GM12878 (cell line): Measurements from ENCODE around the gene RPUSD2. TPM values are rescaled to one million over a fixed set of nuclear protein-coding genes. Genes with fewer than 3 reads are reported as not detected.

ENCODE experiments used
- DPF2 ChIP-seq: fragments of 450-650 bp; IDR thresholded peaks from 2 replicates; pipeline ENCODE4 v1.6.1; 2017; ENCODE audit warnings: mild to moderate bottlenecking
- FOXK2 ChIP-seq: fragments of 450-650 bp; IDR thresholded peaks from 2 replicates; pipeline ENCODE4 v1.6.1; 2017; ENCODE audit warnings: mild to moderate bottlenecking, moderate library complexity
- JUNB ChIP-seq: IDR thresholded peaks from 2 replicates; pipeline ENCODE4 v1.6.1; 2016; ENCODE audit warnings: antibody characterized with exemption, mild to moderate bottlenecking
- JUND ChIP-seq: IDR thresholded peaks from 2 replicates; pipeline ENCODE4 v1.6.1; 2012; ENCODE audit warnings: low read depth, mild to moderate bottlenecking, low read length, improper control_type of control experiment, moderate library complexity
- MTA2 ChIP-seq: fragments of 450-650 bp; IDR thresholded peaks from 2 replicates; pipeline ENCODE4 v1.6.1; 2016; ENCODE audit warnings: low read depth, mild to moderate bottlenecking, moderate library complexity
- SIX5 ChIP-seq: IDR thresholded peaks from 2 replicates; pipeline ENCODE4 v1.6.1; 2011; ENCODE audit warnings: mild to moderate bottlenecking, low read depth, low read length, moderate library complexity; ENCODE audit not compliant: severe bottlenecking
- ZZZ3 ChIP-seq: IDR thresholded peaks from 2 replicates; pipeline ENCODE4 v1.6.1; 2011; ENCODE audit warnings: low read depth; ENCODE audit not compliant: control insufficient read depth, insufficient read length
- polyA plus RNA-seq, 11 experiments: library from polyadenylated mRNA; depleted of rRNA in 4 of 11; unstranded in 6 of 11; stranded (reverse) in 5 of 11; fragments of >200 nt; fragmentation: Nextera tagmentation in 4 of 11; fragmentation: Illumina TruSeq in 1 of 11; extraction: Ambion mirVana in 4 of 11; extraction: Trizol in 1 of 11; gene quantifications; 1 replicate in 1 of 11; 2 replicates in 10 of 11; pipeline versions ENCODE4 v1.2.1 to v1.2.3, GENCODE V29; 2011 to 2016; ENCODE audit warnings: inconsistent platforms in 2 of 11, missing spikeins in 2 of 11, low read depth in 1 of 11
- total RNA-seq, 4 experiments: library from RNA; depleted of rRNA in 3 of 4; stranded (reverse); fragments of >200 nt in 3 of 4; fragmentation: Illumina TruSeq in 1 of 4; extraction: Trizol in 1 of 4; gene quantifications; 2 replicates each; pipeline versions ENCODE4 v1.2.1 to v1.2.3, GENCODE V29; 2013 to 2021
- TF ChIP-seq, protein P1 (sequence below): fragments of 450-650 bp; IDR thresholded peaks from 2 replicates; pipeline ENCODE4 v1.6.1; 2017; ENCODE audit warnings: mild to moderate bottlenecking, moderate library complexity
- TF ChIP-seq, protein P2 (sequence below): fragments of 450-650 bp; IDR thresholded peaks from 2 replicates; pipeline ENCODE4 v1.6.1; 2018; ENCODE audit warnings: mild to moderate bottlenecking, low read depth, moderate library complexity; ENCODE audit not compliant: partially characterized antibody
- TF ChIP-seq, protein P3 (sequence below): fragments of 150-350 bp; IDR thresholded peaks from 2 replicates; pipeline ENCODE4 v1.6.1; 2016; ENCODE audit warnings: low read depth, low read length
- TF ChIP-seq, protein P4 (sequence below): IDR thresholded peaks from 2 replicates; pipeline ENCODE4 v1.6.1; 2011; ENCODE audit warnings: borderline replicate concordance, low read depth, mild to moderate bottlenecking, moderate library complexity, mixed read lengths, low read length; ENCODE audit not compliant: insufficient read depth; ENCODE audit errors: extremely low read length
- TF ChIP-seq, protein P5 (sequence below): fragments of 450-650 bp; IDR thresholded peaks from 2 replicates; pipeline ENCODE4 v1.6.1; 2017; ENCODE audit warnings: mild to moderate bottlenecking, low read depth, inconsistent platforms; ENCODE audit not compliant: poor library complexity, severe bottlenecking

The RPUSD2 gene
- total and polyA plus RNA-seq, 10 of the 15 experiments (the other 5 are each of a cell fraction or from before 2014, with no cell fraction given), result 4.0 to 33.3 (median 18.5) TPM

DNA sequence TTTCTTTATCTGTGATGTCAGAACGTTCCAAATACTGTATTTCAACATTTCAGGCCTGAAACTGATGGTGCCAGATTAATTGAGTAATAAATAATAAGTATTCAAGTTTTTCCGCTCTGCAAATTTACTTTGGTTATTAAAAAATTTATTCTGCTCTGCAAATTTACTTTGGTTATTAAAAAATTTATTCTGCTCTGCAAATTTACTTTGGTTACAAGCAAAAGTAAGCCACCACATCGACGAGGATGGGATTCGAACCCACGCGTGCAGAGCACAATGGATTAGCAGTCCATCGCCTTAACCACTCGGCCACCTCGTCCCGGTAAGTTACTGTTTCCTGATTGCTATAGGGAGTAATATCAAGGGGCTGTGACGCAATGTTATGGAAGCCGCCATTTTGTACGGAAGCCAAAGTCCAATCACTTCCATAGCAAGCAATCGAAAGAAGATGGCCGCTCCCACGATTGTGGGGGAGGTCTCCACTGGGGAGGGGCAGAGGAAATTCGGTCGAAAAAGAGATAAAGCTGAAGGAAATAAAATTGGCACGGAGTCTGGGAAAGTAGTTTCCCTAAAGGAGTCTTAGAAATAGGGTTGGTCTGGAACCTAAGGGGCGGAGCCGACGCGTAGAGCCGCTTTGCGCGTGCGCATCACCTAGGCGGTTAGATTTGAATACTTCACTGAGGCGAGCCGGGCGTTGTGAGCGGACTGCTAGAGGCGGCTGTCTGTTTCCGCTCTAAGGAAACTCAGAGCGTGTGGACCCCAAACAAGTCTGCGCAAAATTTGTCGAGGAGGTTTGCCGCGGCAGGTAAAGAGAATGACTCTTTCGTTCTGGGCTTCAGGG, 24.7 kb downstream of the RPUSD2 start, which contains the start of gene KNL1 (continued):
- TF ChIP-seq, protein P1, sequence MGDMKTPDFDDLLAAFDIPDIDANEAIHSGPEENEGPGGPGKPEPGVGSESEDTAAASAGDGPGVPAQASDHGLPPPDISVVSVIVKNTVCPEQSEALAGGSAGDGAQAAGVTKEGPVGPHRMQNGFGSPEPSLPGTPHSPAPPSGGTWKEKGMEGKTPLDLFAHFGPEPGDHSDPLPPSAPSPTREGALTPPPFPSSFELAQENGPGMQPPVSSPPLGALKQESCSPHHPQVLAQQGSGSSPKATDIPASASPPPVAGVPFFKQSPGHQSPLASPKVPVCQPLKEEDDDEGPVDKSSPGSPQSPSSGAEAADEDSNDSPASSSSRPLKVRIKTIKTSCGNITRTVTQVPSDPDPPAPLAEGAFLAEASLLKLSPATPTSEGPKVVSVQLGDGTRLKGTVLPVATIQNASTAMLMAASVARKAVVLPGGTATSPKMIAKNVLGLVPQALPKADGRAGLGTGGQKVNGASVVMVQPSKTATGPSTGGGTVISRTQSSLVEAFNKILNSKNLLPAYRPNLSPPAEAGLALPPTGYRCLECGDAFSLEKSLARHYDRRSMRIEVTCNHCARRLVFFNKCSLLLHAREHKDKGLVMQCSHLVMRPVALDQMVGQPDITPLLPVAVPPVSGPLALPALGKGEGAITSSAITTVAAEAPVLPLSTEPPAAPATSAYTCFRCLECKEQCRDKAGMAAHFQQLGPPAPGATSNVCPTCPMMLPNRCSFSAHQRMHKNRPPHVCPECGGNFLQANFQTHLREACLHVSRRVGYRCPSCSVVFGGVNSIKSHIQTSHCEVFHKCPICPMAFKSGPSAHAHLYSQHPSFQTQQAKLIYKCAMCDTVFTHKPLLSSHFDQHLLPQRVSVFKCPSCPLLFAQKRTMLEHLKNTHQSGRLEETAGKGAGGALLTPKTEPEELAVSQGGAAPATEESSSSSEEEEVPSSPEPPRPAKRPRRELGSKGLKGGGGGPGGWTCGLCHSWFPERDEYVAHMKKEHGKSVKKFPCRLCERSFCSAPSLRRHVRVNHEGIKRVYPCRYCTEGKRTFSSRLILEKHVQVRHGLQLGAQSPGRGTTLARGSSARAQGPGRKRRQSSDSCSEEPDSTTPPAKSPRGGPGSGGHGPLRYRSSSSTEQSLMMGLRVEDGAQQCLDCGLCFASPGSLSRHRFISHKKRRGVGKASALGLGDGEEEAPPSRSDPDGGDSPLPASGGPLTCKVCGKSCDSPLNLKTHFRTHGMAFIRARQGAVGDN, result no peak
- TF ChIP-seq FOXK2 (no peak), DPF2 (no peak), MTA2 (no peak), ZZZ3 (no peak), JUNB (0 out of 2 replicates have a peak, but pooled peaks have one; percentile 29), SIX5 (peak; percentile 50), JUND (no peak)
- TF ChIP-seq, protein P2, sequence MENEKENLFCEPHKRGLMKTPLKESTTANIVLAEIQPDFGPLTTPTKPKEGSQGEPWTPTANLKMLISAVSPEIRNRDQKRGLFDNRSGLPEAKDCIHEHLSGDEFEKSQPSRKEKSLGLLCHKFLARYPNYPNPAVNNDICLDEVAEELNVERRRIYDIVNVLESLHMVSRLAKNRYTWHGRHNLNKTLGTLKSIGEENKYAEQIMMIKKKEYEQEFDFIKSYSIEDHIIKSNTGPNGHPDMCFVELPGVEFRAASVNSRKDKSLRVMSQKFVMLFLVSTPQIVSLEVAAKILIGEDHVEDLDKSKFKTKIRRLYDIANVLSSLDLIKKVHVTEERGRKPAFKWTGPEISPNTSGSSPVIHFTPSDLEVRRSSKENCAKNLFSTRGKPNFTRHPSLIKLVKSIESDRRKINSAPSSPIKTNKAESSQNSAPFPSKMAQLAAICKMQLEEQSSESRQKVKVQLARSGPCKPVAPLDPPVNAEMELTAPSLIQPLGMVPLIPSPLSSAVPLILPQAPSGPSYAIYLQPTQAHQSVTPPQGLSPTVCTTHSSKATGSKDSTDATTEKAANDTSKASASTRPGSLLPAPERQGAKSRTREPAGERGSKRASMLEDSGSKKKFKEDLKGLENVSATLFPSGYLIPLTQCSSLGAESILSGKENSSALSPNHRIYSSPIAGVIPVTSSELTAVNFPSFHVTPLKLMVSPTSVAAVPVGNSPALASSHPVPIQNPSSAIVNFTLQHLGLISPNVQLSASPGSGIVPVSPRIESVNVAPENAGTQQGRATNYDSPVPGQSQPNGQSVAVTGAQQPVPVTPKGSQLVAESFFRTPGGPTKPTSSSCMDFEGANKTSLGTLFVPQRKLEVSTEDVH, result peak; percentile 55
- TF ChIP-seq, protein P3, sequence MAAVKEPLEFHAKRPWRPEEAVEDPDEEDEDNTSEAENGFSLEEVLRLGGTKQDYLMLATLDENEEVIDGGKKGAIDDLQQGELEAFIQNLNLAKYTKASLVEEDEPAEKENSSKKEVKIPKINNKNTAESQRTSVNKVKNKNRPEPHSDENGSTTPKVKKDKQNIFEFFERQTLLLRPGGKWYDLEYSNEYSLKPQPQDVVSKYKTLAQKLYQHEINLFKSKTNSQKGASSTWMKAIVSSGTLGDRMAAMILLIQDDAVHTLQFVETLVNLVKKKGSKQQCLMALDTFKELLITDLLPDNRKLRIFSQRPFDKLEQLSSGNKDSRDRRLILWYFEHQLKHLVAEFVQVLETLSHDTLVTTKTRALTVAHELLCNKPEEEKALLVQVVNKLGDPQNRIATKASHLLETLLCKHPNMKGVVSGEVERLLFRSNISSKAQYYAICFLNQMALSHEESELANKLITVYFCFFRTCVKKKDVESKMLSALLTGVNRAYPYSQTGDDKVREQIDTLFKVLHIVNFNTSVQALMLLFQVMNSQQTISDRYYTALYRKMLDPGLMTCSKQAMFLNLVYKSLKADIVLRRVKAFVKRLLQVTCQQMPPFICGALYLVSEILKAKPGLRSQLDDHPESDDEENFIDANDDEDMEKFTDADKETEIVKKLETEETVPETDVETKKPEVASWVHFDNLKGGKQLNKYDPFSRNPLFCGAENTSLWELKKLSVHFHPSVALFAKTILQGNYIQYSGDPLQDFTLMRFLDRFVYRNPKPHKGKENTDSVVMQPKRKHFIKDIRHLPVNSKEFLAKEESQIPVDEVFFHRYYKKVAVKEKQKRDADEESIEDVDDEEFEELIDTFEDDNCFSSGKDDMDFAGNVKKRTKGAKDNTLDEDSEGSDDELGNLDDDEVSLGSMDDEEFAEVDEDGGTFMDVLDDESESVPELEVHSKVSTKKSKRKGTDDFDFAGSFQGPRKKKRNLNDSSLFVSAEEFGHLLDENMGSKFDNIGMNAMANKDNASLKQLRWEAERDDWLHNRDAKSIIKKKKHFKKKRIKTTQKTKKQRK, result no peak
- TF ChIP-seq, protein P4, sequence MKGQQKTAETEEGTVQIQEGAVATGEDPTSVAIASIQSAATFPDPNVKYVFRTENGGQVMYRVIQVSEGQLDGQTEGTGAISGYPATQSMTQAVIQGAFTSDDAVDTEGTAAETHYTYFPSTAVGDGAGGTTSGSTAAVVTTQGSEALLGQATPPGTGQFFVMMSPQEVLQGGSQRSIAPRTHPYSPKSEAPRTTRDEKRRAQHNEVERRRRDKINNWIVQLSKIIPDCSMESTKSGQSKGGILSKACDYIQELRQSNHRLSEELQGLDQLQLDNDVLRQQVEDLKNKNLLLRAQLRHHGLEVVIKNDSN, result peak; percentile 8
- TF ChIP-seq, protein P5, sequence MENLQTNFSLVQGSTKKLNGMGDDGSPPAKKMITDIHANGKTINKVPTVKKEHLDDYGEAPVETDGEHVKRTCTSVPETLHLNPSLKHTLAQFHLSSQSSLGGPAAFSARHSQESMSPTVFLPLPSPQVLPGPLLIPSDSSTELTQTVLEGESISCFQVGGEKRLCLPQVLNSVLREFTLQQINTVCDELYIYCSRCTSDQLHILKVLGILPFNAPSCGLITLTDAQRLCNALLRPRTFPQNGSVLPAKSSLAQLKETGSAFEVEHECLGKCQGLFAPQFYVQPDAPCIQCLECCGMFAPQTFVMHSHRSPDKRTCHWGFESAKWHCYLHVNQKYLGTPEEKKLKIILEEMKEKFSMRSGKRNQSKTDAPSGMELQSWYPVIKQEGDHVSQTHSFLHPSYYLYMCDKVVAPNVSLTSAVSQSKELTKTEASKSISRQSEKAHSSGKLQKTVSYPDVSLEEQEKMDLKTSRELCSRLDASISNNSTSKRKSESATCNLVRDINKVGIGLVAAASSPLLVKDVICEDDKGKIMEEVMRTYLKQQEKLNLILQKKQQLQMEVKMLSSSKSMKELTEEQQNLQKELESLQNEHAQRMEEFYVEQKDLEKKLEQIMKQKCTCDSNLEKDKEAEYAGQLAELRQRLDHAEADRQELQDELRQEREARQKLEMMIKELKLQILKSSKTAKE, result peak; percentile 85
